HG02981 (cell line): ENCODE measurements around the gene GRB10.

Experiments used
- ATAC-seq: cut with Tn5 transposase; IDR thresholded peaks from one replicate; pipeline ENCODE4 v1.9.1; 2021; ENCODE audit warnings: mild to moderate bottlenecking, moderate library complexity; ENCODE audit not compliant: unreplicated experiment

Gene GRB10

DNA sequence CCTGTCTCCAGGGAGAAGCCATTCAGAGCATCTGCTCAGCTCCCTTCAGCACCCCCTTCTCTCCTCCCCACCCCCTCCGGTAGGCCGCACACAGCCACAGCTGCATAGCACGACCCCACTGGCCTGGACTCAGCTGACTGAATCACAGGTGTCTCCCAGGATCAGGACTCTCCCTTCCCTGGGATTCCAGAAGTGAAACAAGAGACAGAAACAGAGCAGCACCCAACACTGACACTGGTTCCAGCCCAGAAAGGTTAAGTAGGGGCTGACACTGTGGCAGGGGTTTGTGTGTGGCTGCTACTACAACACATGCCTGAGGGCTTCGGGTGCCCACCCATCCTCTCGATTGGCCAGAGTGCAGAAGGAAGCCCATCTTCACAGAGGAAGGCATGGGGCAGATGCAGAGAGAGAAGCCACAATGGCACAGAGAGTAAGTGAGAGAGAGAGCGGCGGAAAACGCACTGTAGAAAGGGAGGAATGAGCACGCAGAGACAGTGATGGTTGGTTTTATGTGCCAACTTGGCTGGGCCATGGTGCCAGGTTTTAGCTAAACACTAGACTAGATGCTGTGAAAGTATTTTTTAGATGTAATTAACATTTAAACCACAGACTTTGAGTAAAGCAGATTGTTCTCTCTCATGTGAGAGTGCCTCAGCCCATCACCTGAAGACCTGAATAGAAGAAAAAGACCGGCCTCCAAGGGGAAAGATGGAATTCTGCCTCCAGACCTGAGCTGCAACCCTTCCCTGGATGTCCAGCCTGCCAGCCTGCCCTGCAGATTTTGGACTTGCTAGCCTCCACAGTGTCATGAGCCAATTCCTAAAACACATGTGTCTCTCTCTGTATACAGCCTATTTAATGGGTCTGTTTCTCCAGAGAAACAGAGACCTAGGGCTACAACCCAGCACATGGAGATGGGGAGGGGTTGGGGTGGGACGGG is 107.5 kb downstream of the GRB10 start:
- ATAC-seq, result no peak

DNA sequence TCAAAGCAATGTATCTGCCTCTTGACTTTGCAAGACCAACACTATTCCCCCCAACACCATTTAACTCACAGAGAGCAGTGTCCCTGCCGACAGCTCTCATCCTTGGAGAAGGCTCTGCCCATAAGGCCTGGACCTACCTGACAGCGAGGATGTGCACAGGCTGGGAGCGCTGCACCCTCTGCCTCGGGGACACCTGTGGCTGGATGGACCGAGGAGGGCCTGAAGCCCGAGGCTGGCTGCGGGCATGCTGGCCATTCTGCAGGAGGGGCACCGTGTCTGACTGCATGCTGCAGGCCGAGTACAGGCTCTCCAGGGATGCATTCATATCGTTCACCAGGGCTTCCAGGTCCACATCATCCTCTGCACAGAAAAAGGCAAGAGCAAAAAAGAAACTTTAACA is 108.4 kb downstream of the GRB10 start:
- ATAC-seq, result no peak

DNA sequence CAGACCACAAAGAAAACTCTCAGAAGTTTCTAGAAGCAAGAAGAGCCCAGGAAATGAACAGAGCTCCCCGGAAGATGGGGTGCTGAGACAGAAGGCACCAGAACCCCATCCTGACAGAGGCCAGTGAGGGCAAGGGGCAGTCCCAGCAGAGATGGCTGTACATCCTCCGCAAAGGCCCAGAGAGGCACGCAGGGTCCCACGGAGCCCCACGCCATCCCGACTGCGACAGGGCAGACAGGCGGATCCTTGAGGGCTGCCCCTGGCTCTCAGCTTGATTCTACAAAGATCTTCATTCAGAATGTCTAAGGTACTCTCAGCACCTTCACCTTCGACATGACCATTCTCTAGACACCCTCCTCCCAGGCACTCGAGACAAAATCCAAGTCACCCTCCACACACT is 109.6 kb downstream of the GRB10 start:
- ATAC-seq, result no peak

DNA sequence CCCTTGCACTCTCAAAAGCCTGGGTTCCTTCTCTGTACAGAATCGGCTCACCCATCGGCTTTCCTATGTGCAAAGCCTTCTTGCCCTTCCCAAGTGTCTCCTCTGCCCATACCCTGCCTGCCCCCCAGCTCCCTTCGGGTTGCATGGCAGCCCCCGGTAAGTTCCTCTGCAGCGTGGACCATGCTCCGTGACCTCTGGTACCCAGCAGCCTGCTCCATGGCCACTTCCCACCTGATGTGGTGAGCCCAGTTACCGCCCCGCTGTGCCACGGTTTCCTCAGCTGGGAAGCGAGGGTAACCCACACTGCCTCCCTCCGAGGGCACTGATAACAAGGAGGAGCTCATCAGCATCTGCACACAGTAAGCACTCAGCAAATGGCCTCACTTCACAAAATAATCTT is 110.7 kb downstream of the GRB10 start:
- ATAC-seq, result no peak

DNA sequence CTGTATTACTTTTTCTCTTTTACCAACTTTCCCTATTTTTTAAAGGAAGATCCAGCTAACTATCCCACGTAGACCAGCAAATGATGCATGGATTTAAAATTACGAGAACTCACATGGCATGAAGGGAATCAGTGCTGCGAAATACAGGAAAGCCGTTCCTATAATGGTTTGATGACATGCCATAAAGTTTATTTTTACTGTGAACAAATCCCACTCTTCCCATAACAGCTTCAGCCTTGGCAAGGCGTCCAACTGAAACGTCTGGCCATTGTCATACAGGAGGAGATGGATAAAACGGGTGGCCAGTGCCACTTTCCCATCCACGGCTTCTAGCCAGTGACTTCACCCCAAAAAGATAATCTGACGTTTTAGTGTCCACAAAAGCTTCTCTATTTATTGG is 111.3 kb downstream of the GRB10 start:
- no peak for ATAC-seq

DNA sequence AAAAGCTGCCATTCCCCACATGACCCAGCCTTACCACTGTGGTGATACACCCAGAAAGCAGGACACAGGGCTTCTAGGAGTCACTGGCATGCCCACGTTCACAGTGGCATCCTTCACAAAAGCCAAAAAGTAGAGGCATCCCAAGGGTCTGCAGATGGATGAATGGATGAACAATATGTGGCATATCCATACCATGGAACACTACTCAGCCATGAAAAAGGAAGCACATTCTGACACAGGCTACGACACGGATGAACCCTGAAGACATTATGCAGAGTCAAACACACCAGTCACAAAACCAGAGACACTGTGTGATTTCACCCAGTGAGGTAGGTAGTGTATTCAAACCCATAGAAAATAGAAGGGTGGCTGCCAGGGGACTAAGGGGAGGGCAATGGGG is 112.8 kb downstream of the GRB10 start:
- ATAC-seq, result no peak

DNA sequence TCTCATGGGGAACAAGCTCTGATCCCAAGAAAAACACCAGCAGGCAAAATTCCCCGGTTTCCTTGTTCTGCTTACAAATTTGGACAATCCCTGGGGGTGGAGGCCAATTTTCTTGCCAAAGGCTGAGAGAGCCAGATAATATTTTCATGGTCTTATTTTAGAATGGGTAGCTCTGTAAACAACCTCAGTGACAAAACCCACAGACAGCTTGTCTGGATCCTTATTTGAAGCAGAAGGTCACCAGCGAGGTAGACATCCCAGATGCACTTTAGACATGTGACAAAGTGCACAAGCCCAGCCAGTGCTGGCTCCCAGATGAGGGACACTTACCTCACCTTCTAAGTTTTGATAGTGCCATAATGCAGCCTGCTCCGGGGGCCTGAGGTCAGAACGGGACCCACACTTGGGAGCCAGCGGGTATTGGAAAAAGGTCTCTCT is 114.9 kb downstream of the GRB10 start:
- ATAC-seq, result no peak

DNA sequence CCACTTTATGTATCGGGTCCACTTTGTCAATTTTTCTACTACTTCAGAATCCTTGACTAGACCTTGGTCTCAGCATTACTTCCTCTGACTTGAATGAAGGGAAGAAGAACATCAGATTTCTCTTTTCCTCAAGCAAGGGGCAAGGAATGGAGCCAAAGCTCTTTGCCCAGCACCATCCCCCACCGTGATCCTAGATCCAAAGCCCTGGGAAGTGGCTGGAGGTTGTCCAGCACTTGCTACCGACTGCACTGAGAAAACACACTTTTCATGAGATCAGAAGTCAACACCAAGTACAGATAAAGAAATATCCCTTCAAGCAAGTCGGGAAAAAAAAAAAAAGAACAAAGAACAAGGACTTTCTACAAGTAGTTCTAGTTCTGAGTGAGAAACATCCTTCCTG is 115.4 kb downstream of the GRB10 start:
- ATAC-seq, result no peak

DNA sequence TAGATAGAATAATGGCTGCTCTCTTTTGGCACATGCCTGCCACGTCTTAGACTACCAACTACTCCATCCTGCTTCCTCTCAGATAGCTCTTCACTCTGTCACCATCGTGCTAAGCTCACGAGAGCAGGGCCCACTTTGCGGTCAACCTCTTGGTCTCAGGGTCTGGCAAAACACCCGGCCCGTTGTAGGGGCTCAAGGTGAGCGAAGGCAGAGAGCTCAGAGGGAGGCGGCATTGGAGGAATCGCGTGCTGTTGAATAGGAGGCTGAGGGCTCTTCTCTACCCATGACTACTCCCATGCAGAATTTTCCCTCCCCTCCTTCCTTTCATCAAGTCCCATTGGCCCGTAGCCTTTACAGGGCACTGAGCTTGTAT is 116.6 kb downstream of the GRB10 start:
- no peak for ATAC-seq

DNA sequence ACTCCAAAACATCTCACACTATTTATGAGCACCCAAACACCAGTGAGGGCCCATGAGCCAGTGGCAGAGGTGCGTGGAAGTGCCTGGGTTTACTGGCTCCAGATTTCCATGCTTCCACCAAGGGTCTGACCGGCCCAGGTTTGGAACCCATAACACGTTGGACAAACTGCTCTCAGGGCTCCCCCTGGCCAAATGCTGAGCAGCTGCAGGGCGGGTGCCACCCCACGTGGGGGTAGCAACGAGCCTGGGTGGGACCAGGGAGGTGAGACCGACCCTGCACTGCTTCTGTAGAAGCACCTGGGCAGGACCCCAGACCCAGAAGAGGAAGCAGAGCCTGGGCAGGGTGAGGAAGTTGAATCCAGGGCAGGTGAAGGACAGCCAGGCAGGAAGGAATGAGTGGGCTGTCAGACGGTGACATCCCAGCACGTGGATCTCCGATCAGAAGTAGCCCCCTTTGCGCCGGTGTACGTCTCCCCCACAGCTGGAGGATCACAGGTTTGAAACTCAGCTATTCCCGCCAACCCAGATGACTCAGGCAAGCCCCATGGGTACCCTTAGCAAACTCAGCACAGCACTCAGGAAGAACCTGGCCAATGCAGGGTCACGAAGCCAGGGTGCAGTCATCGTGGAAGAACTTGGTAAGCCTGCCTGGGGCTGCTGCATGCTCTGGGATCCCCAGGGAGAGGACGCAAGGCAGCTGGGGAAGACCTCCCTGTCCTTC is 117.1 kb downstream of the GRB10 start:
- peak; percentile 10 for ATAC-seq

DNA sequence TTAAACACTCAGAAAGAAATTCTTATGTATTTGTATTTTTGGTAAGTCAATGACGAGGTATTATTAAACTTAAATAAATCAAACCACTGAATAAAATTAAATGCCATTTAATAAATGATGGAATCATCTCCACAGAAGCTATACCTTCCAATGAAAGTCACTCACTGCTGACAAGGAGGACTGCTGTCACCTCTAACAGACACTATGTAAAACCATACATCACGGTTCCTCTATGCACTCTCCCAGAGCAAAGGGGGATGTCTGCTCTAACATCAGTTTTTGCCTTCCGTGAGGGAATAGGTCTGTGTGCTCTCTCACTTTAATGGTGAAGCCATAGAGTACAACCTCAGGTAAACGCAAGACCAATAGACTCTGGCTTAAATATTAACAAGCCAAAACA is 117.8 kb downstream of the GRB10 start:
- peak; percentile 22 for ATAC-seq

DNA sequence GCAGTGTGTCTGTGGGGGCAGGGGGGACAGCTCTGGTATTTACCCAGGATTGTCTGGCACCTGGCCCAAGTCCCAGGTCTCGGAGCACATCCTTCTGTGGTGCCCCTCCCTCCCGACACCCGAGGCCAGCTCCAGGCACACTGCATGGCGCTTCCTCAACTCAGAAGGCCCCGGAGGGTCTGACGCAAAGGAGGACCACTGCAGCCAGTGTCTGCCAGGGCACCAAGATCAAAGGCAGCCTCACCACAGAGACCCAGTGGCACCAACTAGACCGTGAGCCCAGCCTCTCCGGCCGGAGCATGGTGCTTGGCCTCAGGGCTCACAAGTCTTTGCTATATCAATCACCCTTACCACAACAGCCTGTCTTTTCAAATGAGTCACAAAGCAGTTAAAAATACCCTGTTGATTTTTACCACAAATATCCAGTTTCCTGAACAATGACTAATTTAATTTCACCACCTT is 118.2 kb downstream of the GRB10 start:
- peak; percentile 63 for ATAC-seq

DNA sequence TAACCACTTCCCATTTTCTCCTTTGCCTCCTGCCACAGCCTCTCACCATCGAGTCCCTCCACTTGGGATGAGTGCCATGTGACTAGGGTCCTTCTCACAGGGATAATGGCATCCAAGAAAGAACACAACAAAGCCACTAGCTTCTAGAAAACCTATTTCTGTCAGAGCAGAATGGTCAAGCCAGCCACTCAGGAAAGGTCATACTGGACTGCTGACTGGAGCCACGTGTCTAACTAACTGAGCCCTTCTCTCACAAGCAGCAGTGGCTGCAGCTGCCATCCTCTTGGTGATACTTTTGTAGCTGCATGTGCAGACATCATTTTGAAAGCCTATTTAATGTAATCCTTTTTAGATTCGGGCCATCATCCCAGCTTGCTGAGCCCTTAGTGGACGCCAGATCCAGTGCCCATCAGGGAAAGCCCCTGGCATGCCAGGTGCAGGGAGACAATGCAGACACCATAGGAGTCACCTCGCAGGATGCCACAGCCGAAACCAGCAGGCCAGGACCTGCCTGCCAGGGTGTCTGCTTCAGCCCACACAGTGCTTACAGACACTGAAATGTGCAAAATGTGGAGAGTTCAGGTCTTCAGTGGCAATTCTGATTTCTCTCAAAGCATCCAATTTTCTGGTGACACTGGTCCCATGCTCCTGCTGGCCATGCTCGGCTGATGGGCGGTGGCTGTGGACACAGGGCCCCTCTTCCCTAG is 119.1 kb downstream of the GRB10 start:
- ATAC-seq, result no peak

DNA sequence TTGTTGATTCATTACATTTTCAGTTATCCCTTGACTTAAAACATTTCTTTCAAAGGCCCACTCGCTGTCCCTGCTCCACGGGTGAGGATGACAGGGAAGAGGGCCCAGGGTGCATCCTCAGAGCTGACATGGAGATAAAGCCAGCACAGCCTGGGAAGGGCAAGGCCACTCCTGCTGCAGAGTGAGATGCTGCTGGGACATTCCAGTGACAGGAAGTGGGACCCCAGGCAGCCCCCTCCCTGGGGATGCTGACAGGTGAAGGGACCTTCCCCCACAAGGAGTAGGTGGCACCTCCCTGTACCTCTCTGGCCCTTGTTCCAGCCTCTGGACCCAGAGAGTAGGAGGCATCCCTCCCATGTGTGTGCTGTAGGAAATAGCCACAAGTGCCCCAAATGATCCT is 119.7 kb downstream of the GRB10 start:
- ATAC-seq, result no peak

DNA sequence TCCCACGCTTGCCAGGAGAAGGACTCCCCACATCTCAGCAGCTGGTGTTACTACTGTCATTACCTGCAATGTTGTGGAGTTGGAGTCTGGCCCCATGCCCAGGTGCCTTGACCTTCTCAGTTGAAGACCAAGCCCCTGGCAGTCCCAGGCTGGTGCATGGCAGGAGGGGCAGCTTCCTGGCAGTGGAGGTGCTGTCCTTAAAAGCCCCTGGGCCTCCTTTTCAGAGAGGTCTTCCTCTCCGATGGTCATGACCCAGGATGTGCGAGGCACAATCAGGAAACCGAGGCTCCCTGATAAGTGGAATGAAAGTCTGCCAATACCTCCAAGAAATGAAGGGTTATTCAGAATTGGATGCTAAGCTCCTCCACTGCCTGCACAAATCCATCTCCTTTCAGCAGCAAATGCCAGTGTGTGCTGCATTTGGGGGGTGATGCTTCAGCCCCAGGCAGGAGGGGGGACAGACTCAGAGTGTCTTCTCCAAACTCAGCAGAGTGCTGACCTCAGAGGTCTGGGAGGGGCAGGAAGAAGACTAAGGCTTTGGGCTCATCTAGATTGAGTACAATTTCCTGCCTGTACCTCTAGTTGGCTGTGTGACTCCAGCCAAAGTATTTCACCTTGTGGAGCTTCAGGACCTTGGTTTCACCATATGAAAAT is 120.5 kb downstream of the GRB10 start:
- ATAC-seq, result no peak

DNA sequence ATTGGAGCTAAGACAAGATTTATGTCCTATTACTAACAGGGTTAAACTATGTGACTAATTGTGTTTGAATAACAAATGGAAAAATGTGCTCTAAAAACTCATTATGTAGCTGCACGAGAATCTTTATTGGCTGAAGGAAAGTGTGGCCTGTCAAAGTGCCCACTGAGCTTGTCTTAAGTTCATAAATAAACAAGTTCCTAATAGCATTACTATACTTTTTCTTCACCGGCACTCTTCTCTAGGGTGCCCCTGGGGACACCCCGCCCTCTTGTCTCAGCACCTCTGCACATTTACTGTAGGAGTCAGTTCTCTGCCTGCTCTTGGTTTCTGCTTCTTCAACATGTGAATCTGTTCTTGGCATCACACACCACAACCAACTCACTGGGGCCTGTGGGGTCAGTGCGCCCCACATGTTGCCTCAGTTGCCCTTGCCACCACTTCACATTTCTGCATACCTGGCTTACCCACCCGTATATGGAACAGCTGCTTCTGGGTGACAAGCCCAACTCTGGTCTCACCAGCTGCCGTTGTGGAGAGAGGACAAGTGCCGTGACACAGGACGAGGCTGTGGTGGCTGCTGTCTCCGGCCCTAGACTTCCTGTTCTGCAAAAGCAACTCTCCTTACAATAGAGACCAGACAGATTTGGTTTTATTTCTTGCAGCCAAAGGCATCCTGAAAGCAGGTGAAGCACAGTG is 121.2 kb downstream of the GRB10 start:
- peak; percentile 57 for ATAC-seq

DNA sequence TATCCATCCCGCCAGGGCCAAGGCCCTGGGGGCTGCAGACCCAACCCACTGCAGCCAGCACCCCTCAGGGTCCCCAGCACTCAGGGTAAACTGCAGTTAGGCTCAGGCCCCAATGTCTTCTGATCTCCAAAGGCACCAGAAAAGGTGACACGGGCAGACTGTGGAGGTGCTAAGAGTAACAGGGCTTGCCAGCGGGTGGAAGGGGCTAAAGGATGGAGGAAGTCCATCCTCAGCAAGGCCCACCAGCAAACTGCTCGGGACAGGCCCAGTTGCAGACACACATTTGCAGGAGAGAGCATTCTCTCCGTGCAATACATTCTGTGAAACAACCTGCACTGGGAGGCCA is 121.9 kb downstream of the GRB10 start:
- no peak for ATAC-seq

DNA sequence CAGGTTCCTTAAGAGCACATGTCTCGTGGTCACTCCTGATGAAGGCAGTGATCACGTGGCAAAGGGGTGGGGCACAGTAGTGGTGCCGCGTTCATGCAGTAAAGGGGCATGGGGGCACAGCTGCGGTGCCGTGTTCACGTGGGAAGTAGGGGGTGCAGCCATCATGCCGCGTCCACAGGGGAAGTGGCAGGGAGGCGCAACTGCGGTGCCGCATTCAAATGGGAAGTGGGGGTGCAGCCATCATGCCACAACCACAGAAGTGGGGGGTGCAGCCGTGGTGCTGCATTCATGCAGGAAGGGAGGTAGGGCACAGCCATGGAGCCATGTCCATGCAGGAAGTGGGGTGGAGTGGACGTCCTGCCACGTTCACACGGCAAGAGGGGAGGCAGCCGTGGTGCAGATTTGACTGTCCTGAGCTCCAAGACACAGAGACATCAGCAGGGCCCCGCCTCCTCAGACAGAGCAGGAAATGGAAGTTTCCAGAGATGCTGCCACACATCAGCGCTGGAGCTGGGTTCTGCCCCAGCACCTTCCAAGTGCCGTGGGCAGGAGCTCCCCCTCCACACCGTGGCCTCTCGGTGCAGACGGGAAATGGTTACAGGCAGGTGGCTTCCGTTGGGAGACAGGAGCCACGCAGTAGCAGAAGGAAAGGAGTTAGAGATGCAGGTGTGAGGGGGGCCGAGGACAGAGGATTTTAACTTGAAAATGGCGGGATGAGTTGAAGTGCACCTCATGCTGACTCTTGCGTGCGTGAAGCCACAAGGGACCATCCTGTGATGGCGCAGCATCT is 122.5 kb downstream of the GRB10 start:
- no peak for ATAC-seq

DNA sequence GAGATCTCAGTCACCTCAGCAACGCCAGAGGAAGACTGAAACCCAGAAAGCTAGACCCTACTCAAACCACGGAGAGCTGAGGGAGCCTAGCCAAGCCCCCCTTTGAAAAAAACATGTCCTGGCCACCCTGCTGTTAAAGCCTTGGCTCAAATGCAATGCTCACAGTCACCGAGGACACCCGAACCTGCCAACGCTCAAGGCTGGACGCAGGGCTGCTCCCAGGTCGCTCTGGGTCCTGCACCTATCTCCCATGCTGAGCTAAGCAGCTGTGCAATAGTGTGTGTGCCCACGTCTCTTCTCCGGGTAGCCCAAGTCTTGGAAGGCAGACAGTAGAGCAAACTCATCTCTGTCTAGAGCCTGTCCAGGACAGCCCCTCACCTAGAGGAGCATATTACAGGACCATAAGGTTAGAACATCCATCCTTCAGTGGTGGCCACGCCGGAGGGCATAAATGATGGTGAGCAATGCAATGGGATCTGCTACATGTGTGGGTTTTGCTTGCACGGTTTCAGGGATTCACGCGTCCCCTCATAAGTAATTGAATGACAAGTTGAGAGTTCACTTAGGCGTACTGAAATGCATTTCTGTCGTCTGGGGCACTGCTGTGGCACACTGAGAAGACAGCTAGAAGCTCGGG is 123.2 kb downstream of the GRB10 start:
- ATAC-seq, result no peak
